ENCODE data around the gene BTF3.

BTF3 gene

DNA sequence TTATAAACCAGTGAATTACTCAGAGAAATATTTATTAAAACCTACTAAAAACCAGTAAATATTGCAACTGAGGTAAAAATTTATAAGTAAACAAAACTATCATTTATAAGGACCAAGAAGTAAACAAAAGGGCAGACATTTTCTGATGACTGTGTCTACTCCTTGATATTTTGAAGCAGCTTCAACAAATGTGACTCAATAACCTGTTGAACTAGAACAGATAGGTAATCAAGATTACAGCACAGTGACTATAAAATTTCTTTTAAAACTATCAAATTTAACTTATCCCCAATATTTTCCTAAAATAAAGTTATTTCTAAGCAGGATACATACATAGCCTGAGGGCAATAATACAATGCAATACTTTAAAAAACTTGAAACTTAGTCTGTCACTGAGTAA, 54.4 kb downstream of the BTF3 start:
- no peaks in the 10 kb centered on the region for H3K79me2 ChIP-seq (ENCODE audit: control insufficient read depth, insufficient read depth, low read length, poor library complexity)
- peaks cover 5 to 8% of the 10 kb centered on the region in 2 experiments for H3K36me3 ChIP-seq (ENCODE audit: control insufficient read depth in 1 of 2, insufficient read depth in 2 of 2, low read length in 2 of 2)
- H3K14ac ChIP-seq (ENCODE audit: low read length), result no peak overlapping the region
- H2AK5ac ChIP-seq (ENCODE audit: low read length), result no peak overlapping the region
- no peak overlapping the region for H4K91ac ChIP-seq (ENCODE audit: low read depth, low read length)
- H3K27me3 ChIP-seq (ENCODE audit: insufficient read depth, low read length), result no peaks in the 10 kb centered on the region
- no peak overlapping the region for H3K4me3 ChIP-seq (ENCODE audit: low read depth, low read length)
- no peak overlapping the region for H2BK120ac ChIP-seq (ENCODE audit: insufficient read depth, low read length, poor library complexity)
- no peak overlapping the region for H4K12ac ChIP-seq (ENCODE audit: low read depth, low read length)
- H2BK5ac ChIP-seq (ENCODE audit: low read depth, low read length, poor library complexity), result no peak overlapping the region
- no peaks in the 10 kb centered on the region for H3K4me1 ChIP-seq (ENCODE audit: control insufficient read depth in 1 of 2, insufficient read depth in 2 of 2, low read length in 2 of 2)
- no peaks in the 10 kb centered on the region for H3K9me3 ChIP-seq (ENCODE audit: insufficient read depth, low read depth, low read length)
- no peak overlapping the region for H3K9ac ChIP-seq (ENCODE audit: low read length)
- H3K4me2 ChIP-seq (ENCODE audit: low read length), result no peak overlapping the region
- no peak overlapping the region for H3K4ac ChIP-seq (ENCODE audit: low read depth, low read length)
- H3K18ac ChIP-seq (ENCODE audit: low read length), result no peak overlapping the region
- H4K8ac ChIP-seq (ENCODE audit: low read depth, low read length), result no peak overlapping the region
- no peak overlapping the region for H3K27ac ChIP-seq (ENCODE audit: low read depth, low read length)
- no peak overlapping the region for H2BK12ac ChIP-seq (ENCODE audit: low read length)
- H3K79me1 ChIP-seq (ENCODE audit: low read length), result no peaks in the 10 kb centered on the region
- no peak overlapping the region for H3K23ac ChIP-seq (ENCODE audit: low read length)
- H2AFZ ChIP-seq (ENCODE audit: insufficient read depth, low read length, poor library complexity), result no peak overlapping the region
- no peak for DNase-seq

Data from trophoblast cell (in vitro differentiated cells and primary cell).